Neural progenitor cell (in vitro differentiated cells): ENCODE data around the gene TDRD6.

Experiments used
- EZH2 ChIP-seq: fragments of 200-600 bp; sonication (generic); IDR thresholded peaks from 2 replicates; pipeline ENCODE4 v1.6.1; 2017; ENCODE audit warnings: antibody characterized with exemption, mild to moderate bottlenecking, moderate library complexity
- EZH2phosphoT487 ChIP-seq: fragments of 200-600 bp; sonication (generic); IDR thresholded peaks from 2 replicates; pipeline ENCODE4 v1.6.1; 2017; ENCODE audit warnings: antibody characterized with exemption
- TF ChIP-seq, protein P1 (sequence below): fragments of 200-600 bp; sonication (generic); IDR thresholded peaks from 2 replicates; pipeline ENCODE4 v1.5.1; 2017; ENCODE audit warnings: antibody characterized with exemption, mild to moderate bottlenecking

DNA sequence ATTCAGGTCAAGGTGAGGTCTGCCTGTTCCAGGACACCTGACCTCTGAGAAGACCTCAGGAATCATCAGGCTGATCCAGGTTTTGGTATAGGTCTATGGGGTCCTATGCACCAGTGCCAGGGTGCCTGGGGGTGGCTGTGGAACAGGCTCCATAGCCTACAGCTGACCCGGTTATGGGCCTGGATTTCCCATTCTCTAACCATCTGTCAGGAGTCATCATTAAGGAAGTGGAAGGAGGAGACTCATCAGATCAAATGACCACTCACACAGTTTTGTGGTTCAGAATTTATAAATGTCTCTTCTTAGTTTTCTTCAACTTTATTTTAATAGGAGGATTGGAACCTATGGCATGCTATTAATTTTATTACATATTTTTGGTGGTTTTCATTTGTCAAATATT lies 32.7 kb downstream of the TDRD6 start:
- TF ChIP-seq, protein P1, sequence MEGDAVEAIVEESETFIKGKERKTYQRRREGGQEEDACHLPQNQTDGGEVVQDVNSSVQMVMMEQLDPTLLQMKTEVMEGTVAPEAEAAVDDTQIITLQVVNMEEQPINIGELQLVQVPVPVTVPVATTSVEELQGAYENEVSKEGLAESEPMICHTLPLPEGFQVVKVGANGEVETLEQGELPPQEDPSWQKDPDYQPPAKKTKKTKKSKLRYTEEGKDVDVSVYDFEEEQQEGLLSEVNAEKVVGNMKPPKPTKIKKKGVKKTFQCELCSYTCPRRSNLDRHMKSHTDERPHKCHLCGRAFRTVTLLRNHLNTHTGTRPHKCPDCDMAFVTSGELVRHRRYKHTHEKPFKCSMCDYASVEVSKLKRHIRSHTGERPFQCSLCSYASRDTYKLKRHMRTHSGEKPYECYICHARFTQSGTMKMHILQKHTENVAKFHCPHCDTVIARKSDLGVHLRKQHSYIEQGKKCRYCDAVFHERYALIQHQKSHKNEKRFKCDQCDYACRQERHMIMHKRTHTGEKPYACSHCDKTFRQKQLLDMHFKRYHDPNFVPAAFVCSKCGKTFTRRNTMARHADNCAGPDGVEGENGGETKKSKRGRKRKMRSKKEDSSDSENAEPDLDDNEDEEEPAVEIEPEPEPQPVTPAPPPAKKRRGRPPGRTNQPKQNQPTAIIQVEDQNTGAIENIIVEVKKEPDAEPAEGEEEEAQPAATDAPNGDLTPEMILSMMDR = no peak
- no peak for TF ChIP-seq EZH2
- TF ChIP-seq EZH2phosphoT487 = no peak
